Tibial nerve (tissue), 3 donors: ENCODE results near the gene RTN4.

Experiments used
- CTCF ChIP-seq, 5 experiments: fragments of 200-600 bp in 3 of 5; fragments of 450-650 bp in 2 of 5; sonication (generic) in 3 of 5; IDR thresholded peaks; one replicate each; pipeline ENCODE4 v1.5.1; 2016 to 2019; ENCODE audit warnings: antibody characterized with exemption in 5 of 5, mild to moderate bottlenecking in 3 of 5, moderate library complexity in 2 of 5
- POLR2A ChIP-seq, 2 donors: fragments of 450-650 bp; IDR thresholded peaks; one replicate each; pipeline ENCODE4 v1.6.1; 2017; ENCODE audit warnings: antibody characterized with exemption in 2 of 2, mild to moderate bottlenecking in 2 of 2, moderate library complexity in 2 of 2

- no peak for TF ChIP-seq CTCF (IDR thresholded peaks at IDR 0.05)
- no peak for TF ChIP-seq POLR2A (IDR thresholded peaks at IDR 0.05)
These were observed 23.0 kb downstream of the RTN4 start for GRCh38 chr2:55027226-55027625.
